ENCODE measurements around the gene INS. TPM values are rescaled to one million over a fixed set of nuclear protein-coding genes. Genes with fewer than 3 reads are reported as not detected.

Gene INS
- total and polyA plus RNA-seq, 2 of the 13 experiments (the other 11 are each of a cell fraction or from before 2014, with no cell fraction given): not detected

DNA sequence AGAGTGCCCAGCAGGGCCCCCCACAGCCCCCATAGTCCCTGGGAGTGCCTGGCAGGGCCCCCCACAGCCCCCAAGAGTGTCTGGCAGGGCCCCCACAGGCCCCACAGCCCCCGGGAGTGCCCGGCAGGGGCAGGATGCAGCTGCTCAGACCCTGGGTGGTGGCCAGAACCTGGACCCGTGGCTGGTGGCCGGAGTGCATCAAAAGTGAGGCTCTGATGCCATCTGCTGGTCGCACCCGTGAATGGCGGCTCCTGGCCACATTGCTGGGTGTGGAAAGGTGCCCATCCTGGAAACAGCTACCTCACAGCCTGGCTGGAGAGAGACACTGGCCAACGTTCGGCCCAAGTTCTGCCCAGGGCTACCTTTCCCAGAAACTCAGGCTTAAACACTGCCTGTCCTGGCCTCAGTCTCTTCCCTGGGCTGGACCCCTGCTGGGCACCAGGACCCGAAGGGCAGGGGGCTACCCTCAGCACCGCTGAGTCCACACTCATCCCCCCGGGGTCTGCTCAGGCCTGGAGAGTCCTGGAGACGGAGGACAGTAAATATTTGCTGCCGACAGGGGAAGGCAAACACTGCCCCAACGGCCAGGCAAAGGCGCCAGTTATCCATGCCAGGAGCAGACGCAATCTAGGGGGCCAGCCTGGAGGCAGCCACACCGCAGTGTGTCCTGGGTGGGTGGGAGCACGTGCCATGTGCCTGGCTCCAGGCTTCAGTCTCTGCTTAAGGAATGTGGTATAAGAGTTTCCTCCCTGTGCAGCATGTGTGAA lies 4.4 kb downstream of the INS start (continued):
- TF ChIP-seq HOXA9 (CRISPR knock-in tag; IDR thresholded peaks at IDR 0.05; ENCODE audit: borderline replicate concordance) (no peak), ZNF562 (CRISPR knock-in tag; IDR thresholded peaks at IDR 0.05; ENCODE audit: borderline replicate concordance) (no peak), JUNB (CRISPR knock-in tag; IDR thresholded peaks at IDR 0.05; ENCODE audit: borderline replicate concordance) (no peak), RBM39 (IDR thresholded peaks at IDR 0.05; ENCODE audit: low read depth, low read length, poor library complexity, severe bottlenecking) (no peak), ATM (IDR thresholded peaks at IDR 0.05; ENCODE audit: borderline replicate concordance) (no peak), ZBTB3 (CRISPR knock-in tag; IDR thresholded peaks at IDR 0.05; ENCODE audit: borderline replicate concordance, low read depth) (no peak), ZFAT (CRISPR knock-in tag; conservative IDR thresholded peaks at IDR 0.05) (no peak), ETV6 (CRISPR knock-in tag; conservative IDR thresholded peaks at IDR 0.05) (no peak), SALL1 (CRISPR knock-in tag; IDR thresholded peaks at IDR 0.05) (peak; percentile 35; the same call in 1 of the 2 replicates), HES4 (CRISPR knock-in tag; IDR thresholded peaks at IDR 0.05; ENCODE audit: borderline replicate concordance) (no peak), YY1 (IDR thresholded peaks at IDR 0.05; ENCODE audit: insufficient read depth, insufficient replicate concordance, low read depth, low read length) (peak; percentile 43), ZZZ3 (CRISPR knock-in tag; IDR thresholded peaks at IDR 0.05; ENCODE audit: borderline replicate concordance) (no peak), NCOA2 (CRISPR knock-in tag; IDR thresholded peaks at IDR 0.05) (no peak), ZNF614 (CRISPR knock-in tag; IDR thresholded peaks at IDR 0.05; ENCODE audit: borderline replicate concordance) (no peak), MAFF (IDR thresholded peaks at IDR 0.05; ENCODE audit: low read depth, low read length) (no peak), PAX8 (CRISPR knock-in tag; IDR thresholded peaks at IDR 0.05; ENCODE audit: borderline replicate concordance) (no peak), ZNF563 (CRISPR knock-in tag; IDR thresholded peaks at IDR 0.05) (no peak), RBAK (CRISPR knock-in tag; IDR thresholded peaks at IDR 0.05) (no peak), KLF15 (CRISPR knock-in tag; IDR thresholded peaks at IDR 0.05; ENCODE audit: borderline replicate concordance) (no peak), ZNF615 (CRISPR knock-in tag; IDR thresholded peaks at IDR 0.05; ENCODE audit: borderline replicate concordance) (no peak)
- TF ChIP-seq, protein P1, sequence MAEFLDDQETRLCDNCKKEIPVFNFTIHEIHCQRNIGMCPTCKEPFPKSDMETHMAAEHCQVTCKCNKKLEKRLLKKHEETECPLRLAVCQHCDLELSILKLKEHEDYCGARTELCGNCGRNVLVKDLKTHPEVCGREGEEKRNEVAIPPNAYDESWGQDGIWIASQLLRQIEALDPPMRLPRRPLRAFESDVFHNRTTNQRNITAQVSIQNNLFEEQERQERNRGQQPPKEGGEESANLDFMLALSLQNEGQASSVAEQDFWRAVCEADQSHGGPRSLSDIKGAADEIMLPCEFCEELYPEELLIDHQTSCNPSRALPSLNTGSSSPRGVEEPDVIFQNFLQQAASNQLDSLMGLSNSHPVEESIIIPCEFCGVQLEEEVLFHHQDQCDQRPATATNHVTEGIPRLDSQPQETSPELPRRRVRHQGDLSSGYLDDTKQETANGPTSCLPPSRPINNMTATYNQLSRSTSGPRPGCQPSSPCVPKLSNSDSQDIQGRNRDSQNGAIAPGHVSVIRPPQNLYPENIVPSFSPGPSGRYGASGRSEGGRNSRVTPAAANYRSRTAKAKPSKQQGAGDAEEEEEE (CRISPR knock-in tag; IDR thresholded peaks at IDR 0.05; ENCODE audit: borderline replicate concordance): no peak
- TF ChIP-seq, protein P2, sequence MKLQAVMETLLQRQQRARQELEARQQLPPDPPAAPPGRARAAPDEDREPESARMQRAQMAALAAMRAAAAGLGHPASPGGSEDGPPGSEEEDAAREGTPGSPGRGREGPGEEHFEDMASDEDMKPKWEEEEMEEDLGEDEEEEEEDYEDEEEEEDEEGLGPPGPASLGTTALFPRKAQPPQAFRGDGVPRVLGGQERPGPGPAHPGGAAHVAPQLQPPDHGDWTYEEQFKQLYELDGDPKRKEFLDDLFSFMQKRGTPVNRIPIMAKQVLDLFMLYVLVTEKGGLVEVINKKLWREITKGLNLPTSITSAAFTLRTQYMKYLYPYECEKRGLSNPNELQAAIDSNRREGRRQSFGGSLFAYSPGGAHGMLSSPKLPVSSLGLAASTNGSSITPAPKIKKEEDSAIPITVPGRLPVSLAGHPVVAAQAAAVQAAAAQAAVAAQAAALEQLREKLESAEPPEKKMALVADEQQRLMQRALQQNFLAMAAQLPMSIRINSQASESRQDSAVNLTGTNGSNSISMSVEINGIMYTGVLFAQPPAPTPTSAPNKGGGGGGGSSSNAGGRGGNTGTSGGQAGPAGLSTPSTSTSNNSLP (IDR thresholded peaks at IDR 0.05; ENCODE audit: low read depth, low read length): no peak
- TF ChIP-seq, protein P3, sequence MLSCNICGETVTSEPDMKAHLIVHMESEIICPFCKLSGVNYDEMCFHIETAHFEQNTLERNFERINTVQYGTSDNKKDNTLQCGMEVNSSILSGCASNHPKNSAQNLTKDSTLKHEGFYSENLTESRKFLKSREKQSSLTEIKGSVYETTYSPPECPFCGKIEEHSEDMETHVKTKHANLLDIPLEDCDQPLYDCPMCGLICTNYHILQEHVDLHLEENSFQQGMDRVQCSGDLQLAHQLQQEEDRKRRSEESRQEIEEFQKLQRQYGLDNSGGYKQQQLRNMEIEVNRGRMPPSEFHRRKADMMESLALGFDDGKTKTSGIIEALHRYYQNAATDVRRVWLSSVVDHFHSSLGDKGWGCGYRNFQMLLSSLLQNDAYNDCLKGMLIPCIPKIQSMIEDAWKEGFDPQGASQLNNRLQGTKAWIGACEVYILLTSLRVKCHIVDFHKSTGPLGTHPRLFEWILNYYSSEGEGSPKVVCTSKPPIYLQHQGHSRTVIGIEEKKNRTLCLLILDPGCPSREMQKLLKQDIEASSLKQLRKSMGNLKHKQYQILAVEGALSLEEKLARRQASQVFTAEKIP (CRISPR knock-in tag; IDR thresholded peaks at IDR 0.05; ENCODE audit: borderline replicate concordance): no peak
- TF ChIP-seq, protein P4, sequence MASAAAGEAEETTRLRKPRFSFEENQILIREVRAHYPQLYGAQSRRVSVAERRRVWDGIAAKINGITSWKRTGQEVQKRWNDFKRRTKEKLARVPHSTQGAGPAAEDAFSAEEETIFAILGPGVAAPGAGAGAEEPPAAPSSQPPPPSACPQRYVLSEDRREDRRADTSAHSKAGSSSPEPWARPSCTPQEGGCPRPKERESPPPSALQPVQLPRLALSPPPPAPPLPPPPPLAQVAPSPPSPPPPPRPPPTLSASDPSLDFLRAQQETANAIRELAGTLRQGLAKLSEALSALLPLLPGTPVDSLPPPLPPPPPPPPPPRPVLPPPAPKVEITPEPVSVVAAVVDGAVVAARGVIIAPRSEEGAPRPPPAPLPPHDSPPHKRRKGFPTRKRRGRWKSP (CRISPR knock-in tag; IDR thresholded peaks at IDR 0.05): no peak

All from HepG2 (cell line).